ENCODE measurements around the gene GAB3. TPM values are rescaled to one million over a fixed set of nuclear protein-coding genes. Genes with fewer than 3 reads are reported as not detected.

The GAB3 gene
- total RNA-seq, 1 experiment from 2014 or later, result 0.69 TPM

Other genes starting within 250 kb of the GAB3 start
- gene FAM3A, start 234.8 kb downstream of the GAB3 start, total RNA-seq (2021; ENCODE audit: unreplicated experiment), result 15.6 TPM
- gene G6PD, start 204.2 kb downstream of the GAB3 start, total RNA-seq (2021; ENCODE audit: unreplicated experiment), result 109 TPM
- gene IKBKG, start 203.5 kb downstream of the GAB3 start, total RNA-seq (2021; ENCODE audit: unreplicated experiment), result 24.0 TPM
- gene CTAG1A, start 165.9 kb downstream of the GAB3 start, total RNA-seq (2021; ENCODE audit: unreplicated experiment), result not detected
- gene CTAG1B, start 131.8 kb downstream of the GAB3 start, total RNA-seq (2021; ENCODE audit: unreplicated experiment), result not detected
- not detected for gene CTAG2, start 97.5 kb downstream of the GAB3 start, total RNA-seq (2021; ENCODE audit: unreplicated experiment)
- gene DKC1, start 11.8 kb upstream of the GAB3 start, total RNA-seq (2021; ENCODE audit: unreplicated experiment), result 123 TPM
- 13.1 TPM for gene MPP1, start 54.4 kb upstream of the GAB3 start, total RNA-seq (2021; ENCODE audit: unreplicated experiment)
- not detected for gene SMIM9, start 83.6 kb upstream of the GAB3 start, total RNA-seq (2021; ENCODE audit: unreplicated experiment)
- gene F8A1, start 135.3 kb upstream of the GAB3 start, total RNA-seq (2021; ENCODE audit: unreplicated experiment), result 28.8 TPM

All from HCT116 (cell line).